KBM-7 (cell line): Measurements from ENCODE around the gene HS3ST3A1.
"Not testable (repeated sequence)": the region's sequence is repeated elsewhere in the genome, so short reads cannot be mapped to it uniquely, and the experiment has no call there.

ENCODE experiments used
- DNase-seq: peaks from one replicate; pipeline ENCODE4 v3.0.0-alpha.2; 2015
- in situ Hi-C: fragments of 300-500 bp; cut with MboI; formaldehyde crosslinking; loops from 2 replicates; pipeline ENCODE4 v1.14.3; 2020; ENCODE audit warnings: low sequenced_read_pairs, low pct_unique_long_range_greater_than_20kb, mixed read lengths

Gene HS3ST3A1

DNA sequence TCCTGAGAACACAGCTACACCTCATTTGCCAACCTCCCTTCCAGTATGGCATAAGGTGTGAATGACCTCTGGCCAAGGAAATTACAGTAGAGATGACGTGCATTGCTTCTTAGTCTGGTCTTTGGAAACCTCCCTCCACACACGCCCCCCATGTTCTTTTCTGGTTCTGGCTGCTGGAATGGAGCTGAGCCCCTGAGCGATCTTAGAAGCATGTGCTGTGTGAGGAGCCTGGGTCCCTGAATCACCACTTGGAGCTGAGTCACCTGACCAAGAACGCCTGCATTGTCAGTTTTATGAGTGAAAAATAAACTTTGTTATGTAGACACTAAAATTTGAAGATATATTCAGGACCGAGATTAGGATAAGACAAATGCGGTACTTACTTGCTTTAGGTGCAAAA lies 51.4 kb downstream of the HS3ST3A1 start:
- DNase-seq = no peak
- in situ Hi-C loops = no loop called here

DNA sequence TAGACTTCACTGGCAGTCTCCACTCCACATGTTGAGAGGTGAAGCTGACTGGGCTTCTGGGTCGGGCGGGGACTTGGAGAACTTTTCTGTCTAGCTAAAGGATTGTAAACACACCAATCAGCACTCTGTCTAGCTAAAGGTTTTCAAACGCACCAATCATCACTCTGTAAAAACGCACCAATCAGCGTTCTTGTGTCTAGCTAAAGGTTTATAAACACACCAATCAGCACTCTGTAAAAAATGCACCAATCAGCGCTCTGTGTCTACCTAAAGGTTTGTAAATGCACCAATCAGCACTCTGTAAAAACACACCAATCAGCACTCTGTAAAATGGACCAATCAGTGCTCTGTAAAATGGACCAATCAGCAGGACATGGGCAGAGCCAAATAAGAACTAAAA lies 53.2 kb downstream of the HS3ST3A1 start:
- in situ Hi-C loops, DNase-seq: not testable (repeated sequence)

DNA sequence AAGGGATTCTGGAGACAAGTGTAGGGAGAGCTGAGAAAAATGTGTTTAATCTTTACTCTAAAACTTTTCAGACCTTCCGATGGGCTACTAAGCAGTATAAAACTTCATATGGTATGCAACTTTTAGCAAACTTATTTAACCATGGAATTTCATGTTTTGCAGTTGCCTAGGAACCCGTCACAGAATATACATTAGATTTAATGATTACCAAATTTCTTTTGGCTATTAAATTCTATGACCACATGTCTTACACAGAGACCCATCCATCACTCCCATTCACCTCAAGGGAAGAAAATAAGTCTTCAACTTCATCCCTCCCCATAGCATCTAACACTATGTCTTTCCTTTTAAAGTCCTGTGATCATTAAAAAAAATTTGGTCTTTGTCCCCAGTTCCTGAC lies 54.9 kb downstream of the HS3ST3A1 start:
- DNase-seq = no peak
- in situ Hi-C loops = no loop called here

DNA sequence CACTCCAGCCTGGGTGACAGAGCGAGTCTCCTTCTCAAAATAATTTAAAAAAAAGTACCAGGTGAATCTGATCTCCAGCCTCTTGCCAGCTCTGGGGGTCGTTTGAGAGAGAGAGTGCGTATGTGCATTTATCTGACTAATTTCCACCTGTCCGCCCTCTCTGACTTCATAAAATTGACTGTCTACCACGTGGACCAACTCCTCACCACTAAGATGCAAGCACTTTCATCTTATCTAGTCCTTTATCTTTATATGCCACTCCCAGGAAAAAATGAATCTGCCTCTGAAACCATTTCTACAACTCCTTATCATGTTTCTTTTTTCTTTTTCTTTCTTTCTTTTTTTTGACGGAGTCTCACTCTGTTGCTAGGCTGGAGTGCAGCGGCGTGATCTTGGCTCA lies 55.8 kb downstream of the HS3ST3A1 start:
- no peak for DNase-seq
- in situ Hi-C loops = no loop called here

DNA sequence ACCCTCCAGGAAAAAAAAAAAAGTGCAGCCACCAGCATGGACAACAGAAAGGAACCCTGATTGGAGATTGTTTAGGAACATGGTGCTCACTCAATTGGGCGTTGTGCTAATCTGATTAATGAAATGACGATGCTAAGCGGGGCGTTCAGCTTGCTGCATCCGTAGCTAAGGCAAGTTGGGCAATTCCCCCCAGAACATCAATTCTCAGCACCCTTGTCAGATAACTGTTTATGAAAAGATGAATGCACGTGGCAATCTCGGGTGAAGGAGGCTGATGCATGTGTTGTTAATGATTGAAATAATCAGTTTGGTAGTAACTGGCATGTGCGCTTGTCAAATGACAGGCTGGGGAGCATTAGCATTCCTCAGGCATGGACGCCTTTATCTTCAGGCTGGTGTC lies 57.0 kb downstream of the HS3ST3A1 start:
- in situ Hi-C loops = no loop called here
- no peak for DNase-seq

DNA sequence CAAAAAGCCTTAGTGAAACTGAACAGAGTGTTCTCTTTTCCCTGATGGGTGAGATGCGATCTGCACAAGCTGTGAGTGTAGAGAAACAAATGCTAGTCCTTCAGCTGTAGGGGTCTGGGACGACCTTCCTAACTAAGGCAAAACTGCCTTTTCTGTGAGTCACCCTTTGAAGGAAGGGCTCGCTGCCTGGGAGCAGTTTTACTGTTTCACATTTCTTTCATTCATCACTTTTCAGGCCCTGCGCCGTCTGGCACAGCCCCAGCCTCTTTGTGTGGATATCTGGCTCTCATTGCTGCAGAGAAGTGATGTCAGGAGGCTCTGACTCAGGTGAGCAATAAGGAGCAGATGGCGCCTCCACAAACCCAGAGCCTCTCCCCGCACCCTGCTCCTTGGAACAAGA lies 57.4 kb downstream of the HS3ST3A1 start:
- in situ Hi-C loops = no loop called here
- DNase-seq = no peak

DNA sequence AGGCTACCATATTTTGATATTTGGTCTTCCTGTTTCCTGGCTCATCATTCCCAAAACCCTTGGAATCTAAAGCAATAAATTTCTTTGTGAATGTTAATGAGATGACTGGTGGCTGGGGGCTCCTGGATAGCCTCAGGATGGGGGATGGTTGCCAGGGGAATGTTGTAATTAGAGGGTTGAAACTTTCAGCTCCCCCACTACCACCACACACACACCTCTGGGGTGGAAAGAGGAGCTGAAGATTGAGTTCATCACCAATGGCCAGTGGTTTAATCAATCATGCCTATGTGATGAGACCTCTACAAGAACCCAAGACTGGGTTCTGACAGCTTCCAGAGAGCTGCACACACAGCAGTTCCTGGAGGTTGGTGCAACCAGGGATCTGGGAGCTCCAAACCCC lies 59.1 kb downstream of the HS3ST3A1 start:
- DNase-seq = no peak
- in situ Hi-C loops = no loop called here

DNA sequence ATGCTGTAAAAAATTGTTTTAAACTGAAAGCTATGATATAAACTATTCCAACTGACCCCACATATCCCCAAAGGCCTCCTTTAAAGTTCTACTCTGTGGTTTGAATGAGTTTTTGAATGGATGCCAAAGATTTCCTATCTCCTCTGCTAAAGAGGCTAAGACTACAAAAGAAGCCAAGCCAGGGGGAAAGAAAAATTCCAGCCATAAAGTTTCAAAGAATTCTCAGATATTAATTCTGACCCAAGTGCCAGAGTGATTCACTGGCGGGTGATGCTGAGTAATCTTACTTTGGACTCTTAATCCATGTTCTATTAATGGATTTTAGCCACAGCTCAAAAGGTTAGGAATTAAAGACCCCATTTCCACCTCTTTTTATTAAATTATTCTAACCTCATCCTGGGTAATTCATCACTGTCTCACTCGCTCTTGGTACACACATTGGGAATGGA lies 60.7 kb downstream of the HS3ST3A1 start:
- DNase-seq = no peak
- in situ Hi-C loops = no loop called here

DNA sequence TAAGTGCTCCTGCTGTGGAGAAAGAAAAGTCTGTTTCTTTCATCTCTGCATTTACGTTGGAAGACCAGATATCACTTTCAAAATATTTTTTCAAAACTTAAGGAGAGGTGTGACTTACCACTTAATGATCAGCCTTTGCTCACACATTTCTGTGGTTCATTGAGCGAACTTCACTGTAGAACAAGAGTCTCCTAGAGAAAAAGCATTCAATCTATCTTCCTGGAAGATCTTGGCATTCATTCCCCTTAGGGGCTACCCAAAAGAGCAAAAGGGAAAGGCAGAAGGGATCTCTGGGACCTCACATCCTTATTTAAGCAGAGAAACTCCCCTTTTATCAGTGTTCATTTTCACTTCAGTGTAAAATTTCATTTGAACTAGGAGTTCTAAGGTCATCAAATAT lies 61.2 kb downstream of the HS3ST3A1 start:
- no peak for DNase-seq
- in situ Hi-C loops = no loop called here

DNA sequence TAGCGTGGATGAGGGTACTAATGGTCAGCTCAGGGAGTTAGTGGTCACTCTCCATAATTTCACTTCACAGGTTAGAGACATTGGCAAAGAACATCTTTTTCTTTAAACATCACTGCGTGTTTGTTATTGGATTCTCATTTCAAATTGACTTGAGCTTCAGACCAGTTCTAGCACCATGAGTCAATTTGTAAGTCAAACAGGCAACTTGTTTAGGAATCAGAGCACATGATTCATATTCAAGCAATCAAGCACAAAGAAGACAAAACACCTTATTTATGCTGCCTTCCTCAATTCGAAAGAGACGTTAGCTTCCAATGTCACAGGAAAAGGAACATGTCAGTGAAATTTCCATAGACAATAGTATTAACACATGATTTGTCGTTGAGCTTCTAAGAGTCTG lies 62.3 kb downstream of the HS3ST3A1 start:
- no peak for DNase-seq
- in situ Hi-C loops = no loop called here

DNA sequence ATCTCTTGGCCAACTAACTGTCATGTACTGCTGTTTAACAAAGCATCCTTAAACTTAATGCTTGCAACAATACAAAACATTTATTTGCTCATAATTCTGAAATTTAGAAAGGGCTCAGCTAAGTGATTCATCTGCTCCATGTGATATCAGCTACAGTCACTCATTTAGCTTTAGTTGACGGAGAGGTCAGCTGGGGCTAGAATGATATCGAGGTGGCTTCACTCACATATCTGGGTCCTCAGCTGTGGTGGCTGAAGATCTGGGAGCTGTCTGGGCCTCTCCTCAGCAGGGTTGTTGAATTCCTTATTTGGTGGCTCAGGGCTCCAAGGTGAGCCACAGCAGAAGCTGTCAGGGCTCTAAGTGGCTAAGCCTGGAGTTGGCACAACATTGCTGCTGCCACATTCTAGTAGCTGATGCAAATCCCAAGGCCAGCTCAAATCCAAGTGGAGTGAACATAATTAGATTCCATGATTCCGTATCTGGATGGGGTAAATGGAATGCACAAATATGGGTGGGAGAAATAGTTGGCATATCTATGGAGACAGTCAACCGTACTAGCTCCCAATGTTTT lies 62.8 kb downstream of the HS3ST3A1 start:
- in situ Hi-C loops = no loop called here
- DNase-seq = no peak

DNA sequence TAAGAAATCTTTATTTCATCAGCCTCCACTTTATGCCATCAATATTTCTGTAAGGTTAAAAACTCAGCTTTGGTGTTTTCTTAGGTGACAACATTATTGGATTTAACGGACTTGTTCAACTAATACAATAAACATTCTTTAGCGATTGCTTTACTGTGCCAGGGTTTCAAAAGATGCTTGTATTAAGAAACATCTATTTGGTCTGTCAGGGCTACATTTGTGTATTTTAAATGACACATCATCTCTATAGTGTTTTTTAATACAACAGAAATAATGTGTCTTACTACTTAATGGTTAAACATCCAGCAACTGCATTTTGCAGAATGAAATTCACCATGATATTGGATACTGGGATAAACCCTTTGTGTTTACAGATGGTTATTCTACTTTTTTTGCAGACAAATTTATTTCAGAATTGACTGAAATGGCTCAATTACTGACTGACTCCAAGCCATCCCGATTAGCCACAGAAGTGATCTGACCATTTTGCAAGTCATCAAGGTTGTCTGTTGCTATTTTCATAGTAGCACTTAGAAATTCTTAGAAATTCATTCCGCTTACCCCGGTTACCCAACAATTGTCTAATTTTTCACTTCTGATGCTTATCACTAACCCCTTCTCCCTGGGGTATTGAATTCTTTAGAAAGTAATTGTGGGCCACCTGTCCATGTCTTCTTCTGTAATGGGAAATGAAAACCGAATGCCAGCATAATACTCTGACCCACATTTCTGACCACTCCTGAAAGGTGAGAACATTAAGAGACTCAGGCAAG lies 63.7 kb downstream of the HS3ST3A1 start:
- peak; percentile 34 for DNase-seq
- in situ Hi-C loops = no loop called here

DNA sequence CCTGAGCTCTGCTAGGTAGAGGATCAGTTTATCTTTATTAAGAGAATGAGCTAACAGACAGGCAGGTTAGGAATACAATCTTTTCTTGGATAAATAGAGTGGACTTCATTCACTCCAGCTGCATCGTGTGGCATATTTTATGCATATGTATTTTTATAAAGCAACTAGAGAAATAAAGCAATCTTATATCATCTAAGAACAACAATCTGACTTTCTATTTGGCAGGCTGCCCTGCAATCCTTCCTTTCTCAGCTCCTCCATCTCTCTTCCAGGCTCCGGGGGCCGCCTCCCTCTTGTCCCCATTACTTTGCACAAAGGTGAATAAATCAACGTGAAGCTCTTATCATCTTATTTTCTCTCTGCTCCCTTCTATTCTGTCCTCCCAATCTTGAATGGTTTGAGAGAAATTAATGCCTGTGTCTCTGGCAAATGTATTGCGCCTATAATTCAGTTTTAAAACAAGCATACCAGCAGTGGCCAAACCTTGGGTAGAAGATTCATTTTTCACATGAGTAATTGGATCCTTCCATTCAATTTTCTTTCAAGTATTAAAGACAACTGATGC lies 64.5 kb downstream of the HS3ST3A1 start:
- DNase-seq = no peak
- in situ Hi-C loops = no loop called here

DNA sequence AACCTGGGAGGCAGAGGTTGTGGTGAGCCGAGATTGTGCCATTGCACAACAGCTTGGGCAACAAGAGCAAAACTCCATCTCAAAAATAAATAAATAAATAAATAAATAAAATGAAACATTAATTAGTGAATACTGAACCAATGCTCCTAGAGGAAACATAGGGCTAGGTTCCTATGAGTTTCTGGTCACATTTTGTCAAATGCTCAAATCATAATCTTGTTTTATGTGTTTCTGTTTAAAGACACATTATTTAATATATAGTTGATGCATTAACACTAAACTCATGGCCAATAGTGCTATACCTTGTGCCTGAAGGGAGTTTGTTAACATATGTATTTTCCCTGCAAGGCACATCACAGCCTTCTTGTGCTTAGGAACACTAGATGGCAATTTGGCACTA lies 66.8 kb downstream of the HS3ST3A1 start:
- no peak for DNase-seq
- in situ Hi-C loops = no loop called here

DNA sequence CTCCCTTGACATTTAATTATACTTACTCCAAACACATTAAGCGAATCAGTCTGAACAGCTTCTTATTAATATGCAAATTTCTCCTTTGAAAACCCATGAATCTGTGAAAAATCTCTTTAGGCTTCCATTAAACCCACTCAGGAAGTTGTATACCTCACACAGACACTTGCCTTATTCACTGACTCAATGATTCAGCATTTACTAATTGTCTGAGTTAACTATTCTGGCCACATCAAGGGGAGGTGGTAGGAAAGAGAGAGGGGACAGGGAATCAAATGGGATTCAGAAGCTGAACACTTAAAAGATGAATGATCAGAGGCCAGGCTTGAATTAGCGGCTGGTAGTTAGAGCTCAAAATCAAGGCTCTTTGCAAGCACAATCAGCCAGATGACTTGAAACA lies 70.0 kb downstream of the HS3ST3A1 start:
- in situ Hi-C loops = no loop called here
- DNase-seq = no peak

DNA sequence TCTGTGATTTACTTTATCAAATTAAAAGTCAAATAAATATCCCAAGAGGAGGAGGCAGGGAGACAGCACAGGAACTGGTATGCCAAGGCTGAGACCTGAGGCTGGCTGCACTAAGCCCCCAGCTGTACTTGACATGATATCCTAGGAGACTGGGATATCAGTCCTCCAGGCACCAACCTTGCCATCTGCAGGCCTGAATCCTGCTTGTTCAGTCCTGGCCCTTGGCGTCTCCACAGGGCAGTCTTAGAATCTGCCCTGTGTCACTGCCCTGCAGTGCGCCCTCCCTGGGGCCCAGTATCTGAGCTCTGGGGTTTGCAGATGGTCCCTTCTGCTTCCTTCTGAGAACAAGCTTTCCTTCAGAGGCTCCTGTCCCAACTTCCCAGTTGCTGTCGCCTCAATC lies 75.9 kb downstream of the HS3ST3A1 start:
- in situ Hi-C loops = no loop called here

DNA sequence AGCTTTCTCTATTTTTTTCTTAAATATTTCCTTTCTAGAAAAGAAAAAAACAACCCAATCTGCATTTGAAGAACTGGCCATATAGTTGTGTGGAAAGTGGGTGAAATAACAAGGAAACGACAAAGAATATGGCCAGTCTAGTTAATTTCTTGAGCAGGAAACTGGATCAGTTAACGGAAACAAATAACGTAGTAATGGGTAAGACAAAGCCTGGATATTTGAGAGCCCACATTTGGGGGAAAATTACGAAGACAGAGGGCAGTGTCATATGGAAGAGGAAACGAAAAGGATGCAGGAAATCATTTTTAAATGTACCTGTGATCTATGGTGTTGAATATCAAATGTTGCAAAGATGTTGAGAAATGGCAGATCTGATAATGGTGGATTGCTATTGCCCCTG lies 78.6 kb downstream of the HS3ST3A1 start:
- in situ Hi-C loops = no loop called here
- DNase-seq = no peak

More for the DNA sequence above, 75.9 kb downstream of the HS3ST3A1 start:
- no peak for DNase-seq

DNA sequence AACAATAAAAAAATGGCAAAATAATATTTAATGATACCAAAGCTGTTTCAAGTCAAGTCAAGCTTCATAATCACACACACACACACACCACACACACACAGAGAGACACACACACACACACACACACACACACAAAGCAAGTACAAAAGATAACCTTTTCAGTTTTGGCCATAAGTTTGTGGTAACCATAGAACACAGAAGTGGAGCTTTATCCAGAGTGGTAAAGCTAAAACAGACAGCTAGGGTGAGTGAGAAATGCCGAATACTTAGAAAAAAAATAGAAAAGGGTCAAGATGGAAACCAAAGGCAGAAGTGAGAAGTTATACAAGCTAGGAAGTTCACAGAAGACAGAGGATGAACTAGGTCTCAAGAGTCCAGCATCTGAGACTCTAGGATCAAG lies 79.0 kb downstream of the HS3ST3A1 start:
- in situ Hi-C loops = no loop called here
- no peak for DNase-seq

DNA sequence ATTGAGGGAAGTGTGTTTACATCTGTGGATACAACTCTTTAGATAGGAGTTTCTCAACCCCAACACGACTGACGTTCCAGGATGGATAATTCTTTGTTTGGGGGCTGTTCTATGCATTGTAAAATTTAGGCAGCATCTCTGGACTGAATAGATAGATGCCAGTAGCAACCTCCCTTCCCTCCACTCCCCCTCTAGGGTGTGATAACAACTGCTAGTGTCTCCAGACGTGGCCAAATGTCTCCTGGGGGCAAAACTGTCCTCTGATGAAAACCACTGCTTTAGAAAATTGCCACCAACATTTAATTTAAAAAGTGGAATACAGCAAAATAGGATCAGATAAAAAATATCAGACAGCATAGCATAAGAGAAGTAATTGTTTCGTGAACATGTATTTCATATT lies 79.9 kb downstream of the HS3ST3A1 start:
- in situ Hi-C loops = no loop called here
- DNase-seq = no peak

DNA sequence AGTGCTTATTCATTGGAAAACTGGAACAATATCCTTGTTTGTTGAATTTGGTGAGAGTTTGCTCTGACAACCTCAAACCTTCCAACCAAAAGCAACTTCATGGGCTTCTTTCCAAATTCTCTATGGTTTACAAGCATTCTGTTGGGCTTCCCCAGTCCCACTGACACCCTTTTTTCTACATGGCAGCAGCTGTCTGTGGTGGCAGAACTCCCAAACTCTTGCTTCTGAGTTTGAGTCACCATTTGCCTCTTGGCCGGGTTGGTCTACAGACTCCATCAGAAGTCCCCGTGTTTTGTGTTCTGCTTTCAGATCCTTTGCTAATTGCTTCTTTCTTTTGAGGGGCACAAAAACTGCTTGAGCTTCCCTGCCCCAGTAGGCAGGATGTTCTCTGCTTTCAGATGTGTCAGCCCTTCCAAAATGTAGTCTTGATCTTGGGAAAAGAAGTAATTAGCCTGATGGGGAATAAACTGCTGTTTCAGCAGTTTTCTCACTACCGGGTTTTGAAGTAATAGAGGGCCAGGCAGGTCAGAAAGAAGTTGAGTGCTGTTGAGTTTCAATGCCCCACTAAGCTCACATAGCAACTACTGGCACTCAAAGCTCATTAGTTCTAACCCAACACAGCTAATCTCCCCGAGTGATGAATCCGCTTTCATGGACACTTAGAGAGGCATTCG lies 80.7 kb downstream of the HS3ST3A1 start:
- no peak for DNase-seq
- in situ Hi-C loops = no loop called here
